ENCODE measurements around the gene LRRC36. TPM values are rescaled to one million over a fixed set of nuclear protein-coding genes. Genes with fewer than 3 reads are reported as not detected.

LRRC36 gene
- total RNA-seq, 8 experiments from 2014 or later = 0.43 to 1.5 (median 1.0) TPM; not detected in 4

- Histone ChIP-seq H3K4me3 (no peak overlapping the region), H3K27ac (no peak overlapping the region), H3K4me1 (replicated peaks in 1 of 2) (peaks cover 40 to 55% of the 10 kb centered on the region in 2 donors)
- in situ Hi-C loops (cut with MboI; ENCODE audit: low pct_unique_long_range_greater_than_20kb in 2 of 9, low sequenced_read_pairs in 9 of 9, unreplicated experiment in 9 of 9) = no loop called here
- WGBS, 10 experiments = 86 to 100% (median 96%) methylated on average over 1 to 6 of the region's 11 CpGs; no CpG with 5 or more reads in 5 of the 10 experiments
- no peak for ATAC-seq (replicated peaks in 6 of 8)
These were observed 64.3 kb downstream of the LRRC36 start for GRCh38 chr16:67390816-67391423.

- Histone ChIP-seq H3K4me3 (peak overlapping the region in 4 of 5 donors; percentile 33 to 51 (median 44)), H3K4me1 (replicated peaks in 1 of 2) (peaks cover 44 to 56% of the 10 kb centered on the region in 2 donors), H3K27ac (peak overlapping the region; percentile 59 to 73)
- ATAC-seq (replicated peaks in 6 of 8) = peak in 7 of 8 experiments; percentile 7 to 50 (median 41)
- 0 to 89% (median 66%) methylated on average over 1 to 5 of the region's 15 CpGs; no CpG with 5 or more reads in 4 of the 10 experiments for WGBS, 10 experiments
- in situ Hi-C loops (cut with MboI; ENCODE audit: low pct_unique_long_range_greater_than_20kb in 2 of 9, low sequenced_read_pairs in 9 of 9, unreplicated experiment in 9 of 9) = no loop called here
These were observed 65.0 kb downstream of the LRRC36 start for GRCh38 chr16:67391424-67392300.

GRCh38 chr16:67392301-67393059 is 65.9 kb downstream of the LRRC36 start:
- in situ Hi-C loops (cut with MboI; ENCODE audit: low pct_unique_long_range_greater_than_20kb in 2 of 9, low sequenced_read_pairs in 9 of 9, unreplicated experiment in 9 of 9) = no loop called here
- peaks cover 52 to 63% of the 10 kb centered on the region in 2 donors for H3K4me1 ChIP-seq (replicated peaks in 1 of 2)
- no peak for ATAC-seq (replicated peaks in 6 of 8)
- H3K27ac ChIP-seq = peak overlapping the region; percentile 59 to 73
- WGBS, 10 experiments = 40 to 100% (median 75%) methylated on average over 1 to 4 of the region's 18 CpGs; no CpG with 5 or more reads in 4 of the 10 experiments
- H3K4me3 ChIP-seq = peak overlapping the region; percentile 33 to 51 (median 41)

- Histone ChIP-seq H3K4me3 (peak within 1 kb of the TSS; percentile 33 to 51 (median 41)), H3K4me1 (replicated peaks in 1 of 2) (peaks cover 53 to 67% of the 10 kb centered on the region in 2 donors), H3K27ac (peak within 1 kb of the TSS; percentile 73 to 77)
- in situ Hi-C loops (cut with MboI; ENCODE audit: low pct_unique_long_range_greater_than_20kb in 2 of 9, low sequenced_read_pairs in 9 of 9, unreplicated experiment in 9 of 9) = no loop called here
- WGBS, 10 experiments = 0% methylated on average over 3 to 4 of the region's 56 CpGs; no CpG with 5 or more reads in 8 of the 10 experiments
- peak; percentile 59 to 82 (median 76) for ATAC-seq (replicated peaks in 6 of 8)
These were observed 66.6 kb downstream of the LRRC36 start, which contains the start of gene TPPP3 for GRCh38 chr16:67393111-67393787. TPPP3 (minus strand) TSS chr16:67393498; CDS start chr16:67391111, 2,387 bp downstream.

- in situ Hi-C loops (cut with MboI; ENCODE audit: low pct_unique_long_range_greater_than_20kb in 2 of 9, low sequenced_read_pairs in 9 of 9, unreplicated experiment in 9 of 9) = no loop called here
- peak overlapping the region; percentile 73 to 77 for H3K27ac ChIP-seq
These were observed 67.2 kb downstream of the LRRC36 start for GRCh38 chr16:67393788-67394154.

GRCh38 chr16:67394155-67395104 is 67.8 kb downstream of the LRRC36 start:
- Histone ChIP-seq H3K4me3 (no peak overlapping the region), H3K27ac (peak overlapping the region; percentile 73 to 77), H3K4me1 (replicated peaks in 1 of 2) (peaks cover 56 to 67% of the 10 kb centered on the region in 2 donors)
- in situ Hi-C loops (cut with MboI; ENCODE audit: low pct_unique_long_range_greater_than_20kb in 2 of 9, low sequenced_read_pairs in 9 of 9, unreplicated experiment in 9 of 9) = no loop called here
- ATAC-seq (replicated peaks in 6 of 8) = no peak
- 70 to 100% (median 86%) methylated on average over 1 to 12 of the region's 88 CpGs; no CpG with 5 or more reads in 6 of the 10 experiments for WGBS, 10 experiments

More at GRCh38 chr16:67393788-67394154, 67.2 kb downstream of the LRRC36 start:
- peak in 4 of 8 experiments; percentile 1 to 9 (median 2) for ATAC-seq (replicated peaks in 6 of 8)
- WGBS, 10 experiments = 20 to 53% (median 29%) methylated on average over 3 to 9 of the region's 20 CpGs; no CpG with 5 or more reads in 7 of the 10 experiments
- Histone ChIP-seq H3K4me1 (replicated peaks in 1 of 2) (peaks cover 53 to 65% of the 10 kb centered on the region in 2 donors), H3K4me3 (peak overlapping the region; percentile 33 to 51 (median 41))

- no peak for ATAC-seq (replicated peaks in 6 of 8)
- WGBS, 10 experiments = 40 to 100% (median 90%) methylated on average over 1 to 3 of the region's 10 CpGs; no CpG with 5 or more reads in 5 of the 10 experiments
- Histone ChIP-seq H3K4me3 (no peak overlapping the region), H3K4me1 (replicated peaks in 1 of 2) (peaks cover 59 to 74% of the 10 kb centered on the region in 2 donors), H3K27ac (no peak overlapping the region)
- in situ Hi-C loops (cut with MboI; ENCODE audit: low pct_unique_long_range_greater_than_20kb in 2 of 9, low sequenced_read_pairs in 9 of 9, unreplicated experiment in 9 of 9) = no loop called here
These were observed 68.5 kb downstream of the LRRC36 start for GRCh38 chr16:67395105-67395457.

GRCh38 chr16:67395458-67396158 is 69.0 kb downstream of the LRRC36 start:
- in situ Hi-C loops (cut with MboI; ENCODE audit: low pct_unique_long_range_greater_than_20kb in 2 of 9, low sequenced_read_pairs in 9 of 9, unreplicated experiment in 9 of 9) = no loop called here
- ATAC-seq (replicated peaks in 6 of 8) = peak in 5 of 8 experiments; percentile 0 to 24 (median 14)
- 18 to 82% (median 40%) methylated on average over 1 to 3 of the region's 13 CpGs; no CpG with 5 or more reads in 7 of the 10 experiments for WGBS, 10 experiments
- H3K4me1 ChIP-seq (replicated peaks in 1 of 2) = peaks cover 59 to 74% of the 10 kb centered on the region in 2 donors
- H3K4me3 ChIP-seq = no peak overlapping the region
- peak overlapping the region; percentile 76 to 91 for H3K27ac ChIP-seq

GRCh38 chr16:67396159-67397035 is 69.8 kb downstream of the LRRC36 start:
- in situ Hi-C loops (cut with MboI; ENCODE audit: low pct_unique_long_range_greater_than_20kb in 2 of 9, low sequenced_read_pairs in 9 of 9, unreplicated experiment in 9 of 9) = no loop called here
- WGBS, 10 experiments = 40% methylated on average over 1 of the region's 31 CpGs; no CpG with 5 or more reads in 9 of the 10 experiments
- peak overlapping the region; percentile 76 to 91 for H3K27ac ChIP-seq
- no peak overlapping the region for H3K4me3 ChIP-seq
- H3K4me1 ChIP-seq (replicated peaks in 1 of 2) = peaks cover 55 to 69% of the 10 kb centered on the region in 2 donors
- ATAC-seq (replicated peaks in 6 of 8) = peak; percentile 49 to 71 (median 64)

Data from motor neuron (in vitro differentiated cells).